ENCODE results near the gene MACROD2.

DNA sequence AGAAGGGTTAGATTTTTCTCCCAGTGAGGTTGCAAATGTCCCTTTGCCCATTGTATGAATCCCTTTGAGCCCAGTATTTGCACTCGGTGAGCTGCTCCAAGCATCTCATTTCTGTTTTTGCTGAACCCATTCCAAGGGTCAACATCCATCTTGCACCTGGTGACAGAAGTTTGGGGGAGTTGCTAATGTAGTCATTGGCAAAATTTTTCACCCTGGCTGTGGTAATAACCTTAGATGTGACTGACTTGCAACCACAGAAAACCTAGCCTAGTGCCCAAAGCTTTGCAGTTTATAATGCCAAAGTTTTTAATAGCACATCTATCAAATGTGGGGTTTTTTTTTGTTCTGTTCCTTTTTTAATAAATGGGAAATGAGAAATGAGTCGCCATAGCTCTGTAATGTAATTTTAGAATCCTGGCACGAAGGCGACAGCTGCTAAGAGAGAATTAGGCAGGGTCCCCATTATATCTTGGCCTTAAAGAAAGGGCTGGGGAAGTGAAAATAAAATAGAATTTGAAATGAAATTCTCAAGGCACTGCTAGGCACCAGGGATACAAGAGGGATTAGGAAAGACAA lies 1895.2 kb downstream of the MACROD2 start:
- TF ChIP-seq, protein P1, sequence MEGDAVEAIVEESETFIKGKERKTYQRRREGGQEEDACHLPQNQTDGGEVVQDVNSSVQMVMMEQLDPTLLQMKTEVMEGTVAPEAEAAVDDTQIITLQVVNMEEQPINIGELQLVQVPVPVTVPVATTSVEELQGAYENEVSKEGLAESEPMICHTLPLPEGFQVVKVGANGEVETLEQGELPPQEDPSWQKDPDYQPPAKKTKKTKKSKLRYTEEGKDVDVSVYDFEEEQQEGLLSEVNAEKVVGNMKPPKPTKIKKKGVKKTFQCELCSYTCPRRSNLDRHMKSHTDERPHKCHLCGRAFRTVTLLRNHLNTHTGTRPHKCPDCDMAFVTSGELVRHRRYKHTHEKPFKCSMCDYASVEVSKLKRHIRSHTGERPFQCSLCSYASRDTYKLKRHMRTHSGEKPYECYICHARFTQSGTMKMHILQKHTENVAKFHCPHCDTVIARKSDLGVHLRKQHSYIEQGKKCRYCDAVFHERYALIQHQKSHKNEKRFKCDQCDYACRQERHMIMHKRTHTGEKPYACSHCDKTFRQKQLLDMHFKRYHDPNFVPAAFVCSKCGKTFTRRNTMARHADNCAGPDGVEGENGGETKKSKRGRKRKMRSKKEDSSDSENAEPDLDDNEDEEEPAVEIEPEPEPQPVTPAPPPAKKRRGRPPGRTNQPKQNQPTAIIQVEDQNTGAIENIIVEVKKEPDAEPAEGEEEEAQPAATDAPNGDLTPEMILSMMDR (IDR thresholded peaks at IDR 0.05): no peak
- TF ChIP-seq EZH2 (IDR thresholded peaks at IDR 0.05; ENCODE audit: borderline replicate concordance, insufficient read depth, low read depth, low read length, poor library complexity, severe bottlenecking): no peak
